Measurements from ENCODE around the gene TRMT1. TPM values are rescaled to one million over a fixed set of nuclear protein-coding genes. Genes with fewer than 3 reads are reported as not detected.
A peak's percentile ranks its signal among the peaks of the same experiment; 100 is the strongest.

Gene TRMT1
- polyA plus RNA-seq, 5 donors, result 25.1 to 36.1 (median 33.5) TPM

- no peak for DNase-seq
Observed at GRCh38 chr19:13092606-13093235, 23.8 kb downstream of the TRMT1 start.

GRCh38 chr19:13092158-13092543, 24.4 kb downstream of the TRMT1 start:
- no peak for DNase-seq

GRCh38 chr19:13091400-13092157, 25.0 kb downstream of the TRMT1 start:
- DNase-seq, result peak; percentile 90 to 91

- DNase-seq, result no peak
Observed at GRCh38 chr19:13090511-13091231, 25.9 kb downstream of the TRMT1 start.

DNA sequence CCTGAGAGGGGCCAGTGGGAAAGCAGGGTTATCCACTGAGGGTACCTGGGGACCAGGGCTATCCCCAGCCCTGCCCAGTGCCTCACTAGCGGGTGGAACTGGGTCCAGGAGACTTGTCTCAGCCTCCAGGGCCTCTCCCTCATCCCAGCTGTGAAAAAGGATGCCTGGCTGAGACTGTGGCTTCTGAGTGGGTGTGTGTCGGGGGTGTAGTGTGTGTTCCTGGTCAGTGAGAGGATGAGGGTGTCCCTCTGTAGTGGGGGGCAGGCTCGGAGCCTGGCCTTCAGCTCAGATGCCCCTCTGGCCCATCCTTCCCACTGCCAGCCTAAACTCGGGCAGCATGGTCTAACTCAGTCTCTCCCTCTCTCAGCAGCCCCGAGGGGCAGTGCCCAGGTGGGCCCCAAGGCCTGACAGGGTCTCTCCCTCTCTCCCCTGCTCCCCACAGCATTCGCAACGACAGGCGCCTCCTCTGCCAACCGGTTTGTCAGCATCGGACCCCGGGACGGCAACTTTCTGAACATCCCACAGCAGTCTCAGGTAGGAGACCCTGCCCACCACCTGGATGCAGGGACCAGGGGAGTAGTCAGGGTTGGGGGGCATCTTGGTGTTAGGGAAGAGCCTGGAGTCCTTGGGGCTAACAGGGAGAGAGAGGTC, 26.6 kb downstream of the TRMT1 start:
- DNase-seq, result no peak

- no peak for DNase-seq
Observed at GRCh38 chr19:13089139-13089856, 27.2 kb downstream of the TRMT1 start.

- no peak for DNase-seq
Observed at GRCh38 chr19:13087795-13088537, 28.6 kb downstream of the TRMT1 start.

GRCh38 chr19:13087295-13087694, 29.2 kb downstream of the TRMT1 start:
- DNase-seq, result no peak

- no peak for DNase-seq
Observed at GRCh38 chr19:13086341-13086740, 30.2 kb downstream of the TRMT1 start.

DNA sequence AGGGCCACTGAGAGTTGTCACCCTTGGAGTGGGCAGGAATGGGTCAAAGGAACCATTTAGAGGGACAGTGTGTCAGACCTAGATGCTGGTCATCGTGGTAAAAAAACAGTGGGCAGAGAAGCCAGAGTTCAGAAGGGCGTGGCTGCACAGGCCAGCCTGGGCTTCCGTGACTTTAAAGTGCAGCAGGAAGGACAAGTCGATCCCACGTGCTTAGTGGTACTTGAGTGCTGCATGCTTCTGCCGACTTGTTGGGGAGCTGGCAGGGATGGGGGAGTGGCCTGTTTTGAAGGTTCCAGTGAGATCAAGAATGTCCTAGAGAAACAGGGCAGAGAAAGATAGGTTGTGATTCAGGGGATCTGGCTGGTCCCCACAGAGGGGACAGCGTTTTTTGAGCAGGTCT, 30.9 kb downstream of the TRMT1 start:
- no peak for DNase-seq

DNA sequence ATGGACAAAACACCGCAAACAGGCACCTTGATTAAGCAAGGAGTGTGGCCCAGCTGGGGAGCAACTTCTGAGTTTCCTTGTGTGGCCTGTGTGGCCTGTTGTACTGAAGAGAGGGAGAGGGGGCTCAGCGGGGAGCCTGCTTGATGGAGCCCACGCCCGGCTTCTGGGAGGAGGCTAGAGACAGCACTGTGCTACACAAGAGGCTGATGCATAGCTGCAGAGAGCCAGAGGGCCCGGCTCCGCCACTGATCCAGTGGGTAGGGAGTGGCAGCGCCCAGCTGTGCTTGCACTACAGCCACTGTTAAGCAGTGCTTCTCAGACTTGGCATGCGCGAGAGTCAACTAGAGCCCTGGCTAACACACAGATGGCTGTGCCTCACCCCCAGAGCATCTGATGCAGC, 32.9 kb downstream of the TRMT1 start:
- DNase-seq, result no peak

GRCh38 chr19:13083008-13083404, 33.5 kb downstream of the TRMT1 start:
- no peak for DNase-seq

DNA sequence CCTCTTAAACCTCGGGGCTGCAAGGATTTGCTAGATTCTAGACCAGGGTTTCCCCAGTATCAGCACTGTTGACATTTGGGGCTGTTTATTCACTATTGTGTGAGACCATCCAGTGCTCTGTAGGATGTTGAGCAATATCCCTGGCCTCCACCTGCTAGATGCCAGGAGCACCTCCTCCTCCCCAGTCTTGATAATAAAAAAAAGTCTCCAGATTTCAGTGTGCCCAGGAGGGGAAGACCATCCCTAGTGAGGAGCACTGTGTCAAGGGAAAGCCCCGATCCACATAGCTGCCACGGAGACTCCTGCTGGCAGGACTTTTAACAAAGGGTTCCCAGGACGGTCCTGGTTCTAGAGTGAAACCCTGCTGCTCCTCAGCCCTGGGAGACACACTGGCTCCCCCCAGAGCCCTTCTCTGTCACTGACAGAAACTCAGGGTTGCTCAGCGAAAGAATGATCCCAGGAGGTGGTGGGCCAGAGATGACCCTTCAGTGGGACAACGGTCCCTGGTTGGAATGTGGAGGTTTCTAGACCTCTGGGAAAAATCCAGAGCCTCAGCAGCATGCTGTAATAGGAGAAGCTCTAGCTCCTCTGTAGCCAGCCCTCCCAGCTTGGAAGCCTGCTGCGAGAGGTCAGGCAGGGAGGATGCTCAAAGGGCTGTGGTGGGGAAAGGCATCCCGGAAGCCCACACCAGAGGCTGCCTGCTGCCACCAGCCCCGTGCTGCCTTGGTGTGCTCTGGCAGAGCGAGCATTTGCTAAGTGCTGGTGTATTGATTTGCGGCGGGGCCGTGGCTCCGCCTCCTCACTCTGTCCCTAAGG, 34.1 kb downstream of the TRMT1 start:
- DNase-seq, result no peak

- no peak for DNase-seq
Observed at GRCh38 chr19:13079542-13079986, 37.0 kb downstream of the TRMT1 start.

- DNase-seq, result no peak
Observed at GRCh38 chr19:13078897-13079541, 37.5 kb downstream of the TRMT1 start.

GRCh38 chr19:13078381-13078780, 38.2 kb downstream of the TRMT1 start:
- no peak for DNase-seq

DNA sequence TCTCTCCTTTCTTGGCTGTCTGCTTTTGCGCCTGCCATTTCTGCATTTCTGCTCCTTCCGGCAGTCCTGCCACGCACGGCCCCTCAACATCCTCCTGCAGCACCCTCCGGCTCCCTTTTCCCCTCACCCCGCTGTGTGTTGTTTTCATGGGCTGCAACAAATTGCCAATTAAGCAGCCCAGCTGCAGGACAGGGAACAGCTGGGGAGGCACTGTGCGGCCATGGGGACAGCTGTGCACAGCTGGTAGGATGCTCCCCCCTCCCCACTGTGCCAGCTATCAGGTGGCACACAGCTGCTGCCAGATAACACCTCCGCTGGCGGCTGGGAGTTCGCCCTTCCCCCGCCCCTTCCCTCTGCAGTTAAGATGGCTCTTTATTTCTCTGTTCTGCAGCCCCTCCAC, 39.3 kb downstream of the TRMT1 start:
- no peak for DNase-seq

DNA sequence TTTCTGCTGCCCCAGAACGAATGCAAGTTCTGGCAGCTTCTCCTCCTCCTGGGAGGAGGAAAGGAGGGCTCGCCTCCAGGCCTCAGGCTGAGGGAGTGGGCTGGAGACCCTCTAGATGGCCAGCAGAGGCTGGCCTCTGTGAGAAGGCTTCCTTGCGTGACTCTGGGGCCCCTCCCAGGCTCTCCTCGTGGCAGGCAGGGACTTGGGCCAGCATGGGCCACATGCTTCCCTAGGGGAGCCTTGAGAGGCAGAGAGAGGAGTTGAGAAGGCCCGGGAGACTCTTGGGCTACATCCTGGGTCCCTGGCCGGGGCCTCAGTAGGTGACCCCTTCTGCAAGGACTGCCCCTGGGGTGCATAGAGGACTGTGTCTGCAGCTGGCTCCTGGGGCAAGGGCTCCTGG, 39.8 kb downstream of the TRMT1 start:
- DNase-seq, result no peak

- DNase-seq, result no peak
Observed at GRCh38 chr19:13076320-13076719, 40.2 kb downstream of the TRMT1 start.
